GM18907 (cell line): ENCODE measurements around the gene NCK2.

Source experiments
- ATAC-seq: cut with Tn5 transposase; IDR thresholded peaks from one replicate; pipeline ENCODE4 v1.9.1; 2021; ENCODE audit warnings: mild to moderate bottlenecking, moderate library complexity; ENCODE audit not compliant: unreplicated experiment

The NCK2 gene

DNA sequence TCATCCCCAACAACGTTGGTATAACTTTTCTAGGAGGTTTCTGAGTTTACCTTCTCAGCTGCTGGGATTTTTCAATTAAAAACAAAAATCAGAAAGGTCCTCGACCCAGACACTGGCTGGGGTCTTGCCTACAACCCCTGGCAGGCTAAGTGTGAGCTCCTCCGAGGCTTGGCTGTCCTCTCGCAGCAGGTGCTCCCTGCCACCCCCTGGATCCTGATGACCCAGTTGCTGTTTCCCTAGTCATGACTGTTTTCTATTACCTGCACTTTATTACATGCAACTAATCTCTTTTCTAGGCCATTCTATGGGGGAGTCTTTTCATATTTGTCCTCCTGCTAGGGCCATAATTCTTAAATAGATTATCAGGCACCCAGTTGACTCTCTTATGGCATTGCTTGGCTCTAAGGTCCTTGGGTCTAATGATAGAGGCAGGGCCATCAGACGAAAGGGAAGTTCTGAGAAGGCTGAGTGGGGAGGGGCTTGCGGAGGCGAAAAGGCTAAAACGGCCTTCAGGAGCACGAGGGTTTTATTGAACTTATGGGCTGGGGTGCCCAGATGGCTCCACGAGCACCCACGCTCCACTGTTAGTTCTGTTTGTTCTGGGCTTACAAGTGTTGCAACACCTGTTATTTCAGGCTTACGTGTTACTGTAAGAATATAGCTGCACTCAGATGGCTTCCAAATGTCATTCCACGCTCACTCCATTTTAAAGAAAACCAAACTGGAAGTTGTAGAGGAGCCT lies 166.0 kb downstream of the NCK2 start:
- ATAC-seq = no peak

DNA sequence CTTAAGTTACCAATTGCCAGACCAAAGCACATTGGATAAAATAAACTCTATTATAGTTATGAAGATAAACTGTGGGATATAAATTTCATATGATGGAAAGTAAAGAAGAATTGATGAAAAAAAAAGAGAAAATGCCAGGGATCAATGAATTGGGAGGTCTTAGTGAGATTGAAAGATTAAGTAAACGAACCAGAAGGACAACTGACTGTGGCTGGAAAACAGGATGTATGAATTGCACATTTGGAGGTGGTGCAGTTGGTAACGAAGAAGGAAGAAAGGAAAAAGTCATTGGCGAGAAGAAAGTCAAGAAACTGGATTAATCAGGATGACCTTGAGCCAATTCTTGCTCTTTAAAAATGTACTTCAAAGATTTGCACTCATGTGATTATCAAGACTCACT lies 166.7 kb downstream of the NCK2 start:
- no peak for ATAC-seq

DNA sequence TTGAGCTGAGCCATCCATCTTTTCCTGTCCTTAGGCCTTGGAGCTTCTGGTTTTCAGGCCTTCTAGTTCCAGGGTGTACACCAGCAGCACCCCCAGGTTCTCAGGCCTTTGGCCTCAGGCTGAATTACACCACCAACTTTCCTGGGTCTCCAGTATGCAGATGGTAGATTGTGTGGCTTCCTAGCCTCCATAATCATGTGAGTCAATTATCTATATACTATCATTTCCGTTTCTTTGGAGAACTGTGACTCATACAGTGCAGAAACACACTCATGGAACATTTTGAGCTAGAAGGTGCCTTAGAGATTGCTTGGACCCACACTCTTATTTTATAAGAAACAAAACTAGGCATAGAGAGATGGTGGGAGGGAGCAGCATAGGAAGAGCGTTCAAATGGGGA lies 167.4 kb downstream of the NCK2 start:
- ATAC-seq = no peak

DNA sequence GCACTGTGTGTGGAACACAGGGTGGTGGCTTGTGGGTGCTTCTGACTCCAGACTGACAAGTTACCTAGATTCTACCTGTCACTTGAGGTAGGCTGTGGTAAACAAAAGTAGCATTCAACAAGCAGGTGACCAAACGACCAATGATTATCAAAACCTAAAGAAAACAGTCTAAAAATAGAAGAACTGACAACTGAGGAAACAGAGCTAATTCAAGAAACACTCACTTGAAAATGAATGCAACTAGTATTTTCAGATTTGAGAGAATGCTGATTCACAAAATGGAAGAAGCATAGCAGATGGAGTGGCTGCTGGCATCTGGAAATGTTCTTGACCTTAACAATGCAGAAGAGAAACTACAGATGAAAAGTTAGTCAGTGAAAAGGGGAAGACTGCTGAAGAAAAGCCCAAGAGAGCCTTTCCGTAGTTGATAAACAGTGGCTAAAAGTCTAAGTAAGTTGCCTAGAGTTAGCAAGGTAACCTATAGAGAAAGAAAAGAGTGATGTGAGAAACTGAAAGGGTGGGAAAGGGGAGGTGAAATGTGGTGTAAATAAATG lies 170.4 kb downstream of the NCK2 start:
- peak; percentile 61 for ATAC-seq

DNA sequence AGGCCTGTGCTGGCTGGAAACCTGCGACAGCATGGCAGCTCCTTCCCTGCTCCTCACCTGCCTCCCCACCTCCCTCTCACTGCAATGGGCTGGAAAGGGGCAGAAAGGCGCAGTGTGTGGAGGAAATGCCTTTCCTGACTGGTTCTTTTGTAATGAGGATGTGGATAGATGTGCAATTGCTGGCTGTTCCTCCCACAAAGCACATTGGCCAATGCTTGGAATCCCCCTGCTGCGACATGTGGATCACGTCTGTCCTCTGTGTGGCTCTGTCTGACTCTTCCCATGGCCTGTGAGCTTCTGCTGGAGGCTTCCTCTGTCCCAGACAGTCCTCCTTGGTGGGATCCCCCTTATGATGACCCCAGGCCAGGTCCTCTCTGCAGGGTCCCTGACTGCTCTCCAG lies 172.5 kb downstream of the NCK2 start:
- ATAC-seq = no peak

DNA sequence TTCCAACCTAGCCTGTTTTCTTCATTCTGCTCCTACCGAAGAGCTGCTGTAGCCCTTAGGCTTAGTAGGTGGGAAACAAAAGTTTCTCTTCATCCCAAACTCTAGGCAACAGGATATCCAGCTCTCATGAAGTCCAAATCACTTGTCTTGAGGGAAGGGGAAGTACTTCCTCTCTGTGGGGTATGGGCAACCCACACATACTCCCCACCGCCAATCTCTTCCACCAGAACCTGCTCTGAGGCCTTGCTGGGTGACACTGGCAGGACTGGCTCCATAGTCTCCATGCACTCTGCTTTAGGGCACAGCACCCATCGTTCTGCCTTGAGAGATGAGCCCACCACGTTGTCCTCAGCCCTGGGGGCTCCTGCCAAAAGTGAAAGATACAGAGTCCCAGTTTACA lies 173.0 kb downstream of the NCK2 start:
- no peak for ATAC-seq

DNA sequence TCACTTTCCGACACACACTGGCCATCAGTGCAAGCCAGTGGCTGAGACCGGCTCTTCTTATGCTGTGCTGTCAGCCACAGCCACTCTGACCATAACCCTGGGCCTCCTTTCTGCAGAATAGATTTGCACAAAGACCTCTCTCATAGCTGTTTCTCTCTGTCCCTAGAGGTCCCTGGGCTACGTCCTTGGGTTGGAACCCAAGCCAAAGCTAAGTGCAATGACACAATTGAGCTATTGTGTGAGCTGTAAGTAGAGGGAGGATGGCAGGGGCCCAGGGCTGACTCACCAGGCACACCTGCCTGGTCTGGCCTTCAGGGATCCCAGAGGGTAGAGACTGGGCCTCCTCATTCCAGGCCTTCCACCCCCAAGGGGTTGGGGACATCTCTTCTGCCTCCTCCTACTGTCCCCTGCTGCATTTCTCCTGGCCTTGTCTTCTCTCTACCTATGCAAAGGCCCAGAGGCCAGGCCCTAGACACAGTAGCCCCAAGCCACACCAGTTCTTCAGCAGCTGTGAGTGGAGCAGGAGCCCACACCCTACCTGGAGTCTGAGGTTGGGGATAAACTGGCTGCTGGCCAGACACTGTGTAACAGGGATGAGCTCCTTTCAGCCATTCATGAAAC lies 174.6 kb downstream of the NCK2 start:
- no peak for ATAC-seq

DNA sequence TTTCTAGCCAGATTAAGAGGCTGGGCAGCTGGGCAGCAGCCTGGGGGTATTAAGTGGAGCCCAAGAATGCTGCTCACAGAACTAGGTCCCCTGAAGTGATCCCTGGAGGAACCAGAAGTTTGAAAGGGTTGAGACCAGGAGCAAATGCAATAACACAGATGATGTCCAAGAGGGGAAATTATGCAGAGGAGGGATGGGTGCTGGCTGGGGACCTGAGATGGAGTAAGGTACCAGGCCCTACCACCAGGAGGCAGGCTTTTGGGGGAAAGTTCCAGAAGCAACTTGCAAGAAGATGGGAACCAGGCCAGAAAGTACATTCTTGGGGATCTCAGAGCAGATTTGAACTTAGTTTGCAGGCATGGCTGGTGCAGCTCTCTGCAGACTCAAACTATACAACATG lies 175.1 kb downstream of the NCK2 start:
- no peak for ATAC-seq

DNA sequence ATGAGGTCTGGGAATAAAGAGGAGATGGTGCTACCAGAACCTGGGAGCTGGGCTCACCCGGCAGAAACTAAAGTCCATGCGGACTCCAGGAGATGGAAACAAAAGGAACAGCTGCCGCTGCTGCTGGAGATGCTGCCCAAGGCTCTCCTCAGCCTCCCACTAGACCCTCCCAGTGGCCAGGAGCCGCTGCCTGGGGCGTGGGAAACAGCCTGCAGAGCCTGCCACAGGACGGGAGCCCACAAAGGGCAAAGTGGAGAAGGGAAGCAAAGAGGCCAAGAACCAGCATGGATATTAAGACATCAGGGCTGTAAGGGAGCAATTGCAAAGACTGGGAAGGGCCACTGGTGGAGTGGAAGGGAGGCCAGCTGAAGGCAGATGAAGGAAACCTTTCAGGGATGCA lies 179.6 kb downstream of the NCK2 start:
- ATAC-seq = no peak

DNA sequence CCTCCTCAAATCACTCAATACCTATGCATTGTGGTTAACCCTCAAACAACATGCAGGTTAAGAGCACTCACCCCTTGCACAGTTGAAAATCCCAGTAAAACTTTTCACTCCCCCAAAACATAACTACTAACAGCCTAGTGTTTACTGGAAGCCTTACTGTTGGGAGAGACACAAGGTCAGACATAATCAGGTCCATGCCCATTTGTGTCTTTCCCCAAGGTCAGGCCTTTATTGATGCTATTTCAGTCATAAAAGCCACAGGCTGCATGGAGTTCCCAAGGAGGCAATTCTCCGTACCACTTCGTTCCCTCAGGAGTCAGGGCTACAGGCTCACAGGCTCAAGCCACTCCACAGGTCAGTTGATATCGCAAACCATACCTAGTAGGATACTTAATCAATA lies 180.2 kb downstream of the NCK2 start:
- ATAC-seq = no peak

DNA sequence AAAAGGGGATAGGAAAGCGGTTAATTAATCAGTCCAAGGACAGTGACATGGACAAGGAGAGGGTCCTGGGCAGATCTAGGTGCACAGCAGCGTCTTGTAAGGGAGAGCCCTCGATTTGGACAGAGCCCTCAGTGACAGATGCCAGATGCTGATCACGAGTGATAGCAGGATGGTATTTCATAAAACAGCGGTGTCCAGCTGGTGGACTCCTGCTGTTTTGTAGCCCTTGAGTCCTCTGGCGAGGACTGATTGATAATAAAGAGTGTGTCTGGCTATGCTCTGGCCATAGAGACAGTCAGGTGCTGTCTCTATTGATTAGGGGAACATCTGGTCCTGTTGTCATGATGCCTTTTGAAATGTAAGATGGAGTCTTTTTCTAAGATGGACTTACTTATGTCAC lies 180.7 kb downstream of the NCK2 start:
- ATAC-seq = no peak

DNA sequence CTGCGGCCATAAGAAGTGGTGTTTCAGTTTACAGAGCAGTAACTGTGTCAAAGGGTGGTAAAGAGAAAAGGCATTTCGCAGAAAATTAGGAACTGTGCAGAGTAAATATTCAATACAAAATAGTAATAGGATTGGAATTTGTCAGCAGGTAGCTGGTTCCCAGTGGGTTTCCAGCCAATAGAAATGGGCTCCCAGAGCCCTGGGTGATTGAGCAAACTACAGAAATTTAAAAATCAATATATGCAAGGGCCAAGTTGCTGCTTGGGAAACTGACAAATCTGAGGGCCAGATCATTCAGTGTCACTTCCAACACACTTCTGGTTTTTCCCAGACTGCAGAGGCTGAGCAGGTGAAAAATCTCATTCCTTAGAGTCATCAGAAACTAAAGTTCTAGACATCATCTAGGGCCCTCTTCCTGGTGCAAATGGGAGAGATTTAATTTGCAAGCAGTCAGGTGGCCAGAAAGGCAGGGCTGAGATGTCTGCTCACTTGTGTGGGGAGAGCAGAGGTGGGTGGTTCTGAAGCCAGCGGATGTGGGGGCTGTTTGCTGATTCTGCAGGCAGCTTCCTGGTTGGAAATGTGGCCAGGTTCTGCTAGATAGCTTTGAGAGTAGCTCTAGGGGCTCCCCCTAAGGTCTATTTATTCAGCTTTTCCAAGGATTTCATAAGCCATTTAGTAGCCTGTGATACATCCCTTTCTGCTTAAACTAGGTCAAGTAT lies 182.4 kb downstream of the NCK2 start:
- ATAC-seq = no peak

DNA sequence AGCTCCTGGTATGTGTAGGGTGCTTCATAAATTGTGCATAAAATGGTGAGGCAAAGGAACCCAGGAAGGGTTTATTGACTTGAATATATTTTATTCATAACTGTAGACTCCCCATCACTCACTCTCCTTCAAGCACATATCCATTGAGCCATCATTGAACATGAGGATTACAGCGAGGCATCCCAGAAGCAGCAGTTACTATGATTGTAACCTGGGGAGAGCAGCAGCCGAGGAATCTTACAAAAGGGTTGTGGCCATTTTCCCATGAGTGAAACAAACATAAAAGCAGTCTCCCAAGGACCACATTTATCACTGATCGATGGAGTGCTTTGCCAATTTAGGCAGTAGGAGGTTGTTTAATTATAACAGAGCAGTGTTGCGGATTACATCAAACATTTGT lies 183.4 kb downstream of the NCK2 start:
- no peak for ATAC-seq

DNA sequence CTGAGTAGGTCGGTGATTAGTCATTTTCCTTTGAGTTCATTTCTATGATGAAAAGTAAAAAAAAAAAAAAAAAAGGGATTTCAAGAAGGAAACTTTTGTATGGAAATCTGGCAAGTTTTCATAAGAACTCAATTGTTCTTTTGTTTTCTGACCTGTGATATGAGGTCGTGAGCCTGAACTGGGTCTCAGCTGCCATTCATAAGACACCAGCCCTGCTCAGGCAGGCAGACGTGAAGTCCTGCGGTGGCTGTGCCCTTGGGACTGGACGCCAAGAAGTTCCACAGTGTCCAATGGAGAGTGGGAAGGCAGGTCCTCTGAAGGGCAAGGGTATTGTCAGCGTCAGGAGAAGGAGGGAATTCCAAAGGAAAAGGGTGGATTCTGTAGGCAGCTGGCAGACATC lies 183.9 kb downstream of the NCK2 start:
- ATAC-seq = no peak

DNA sequence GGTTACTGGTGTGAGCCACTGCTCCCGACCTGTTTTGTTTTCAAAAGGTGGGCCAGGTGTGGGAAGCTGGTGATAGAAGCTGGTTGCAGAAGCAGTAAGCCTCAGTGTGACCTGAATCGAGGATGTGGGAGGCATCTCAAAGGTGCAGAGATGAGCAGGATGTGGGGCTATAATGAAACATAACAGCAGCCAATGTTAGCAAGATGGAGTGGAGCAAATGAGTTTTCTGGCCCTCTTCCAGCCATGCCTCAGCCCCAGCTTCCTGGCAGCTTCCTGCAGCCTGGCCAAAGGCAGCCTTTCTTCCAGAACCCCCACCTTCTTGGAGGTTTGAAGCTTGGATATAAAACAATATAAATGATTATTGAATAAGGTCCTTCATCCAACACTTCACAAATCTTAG lies 184.8 kb downstream of the NCK2 start:
- ATAC-seq = no peak

DNA sequence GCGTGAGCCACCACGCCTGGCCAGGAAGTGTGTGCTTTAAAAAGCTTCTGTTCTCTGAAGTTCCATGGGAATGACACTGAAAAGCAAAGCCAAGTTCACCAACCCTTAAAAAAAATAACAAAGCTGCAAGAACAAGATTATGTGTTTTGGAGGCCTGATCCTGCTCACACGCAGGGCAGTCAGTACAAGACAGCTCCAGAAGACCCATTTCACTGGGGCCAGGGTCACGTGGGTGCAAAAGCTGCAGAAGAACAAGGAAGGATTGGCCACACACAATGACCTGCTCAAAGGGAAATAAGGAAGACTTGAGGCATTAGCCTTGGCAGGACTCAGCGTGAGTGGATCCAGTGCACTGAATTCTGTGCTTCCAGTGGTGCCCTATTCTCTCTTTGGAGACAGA lies 187.9 kb downstream of the NCK2 start:
- no peak for ATAC-seq

DNA sequence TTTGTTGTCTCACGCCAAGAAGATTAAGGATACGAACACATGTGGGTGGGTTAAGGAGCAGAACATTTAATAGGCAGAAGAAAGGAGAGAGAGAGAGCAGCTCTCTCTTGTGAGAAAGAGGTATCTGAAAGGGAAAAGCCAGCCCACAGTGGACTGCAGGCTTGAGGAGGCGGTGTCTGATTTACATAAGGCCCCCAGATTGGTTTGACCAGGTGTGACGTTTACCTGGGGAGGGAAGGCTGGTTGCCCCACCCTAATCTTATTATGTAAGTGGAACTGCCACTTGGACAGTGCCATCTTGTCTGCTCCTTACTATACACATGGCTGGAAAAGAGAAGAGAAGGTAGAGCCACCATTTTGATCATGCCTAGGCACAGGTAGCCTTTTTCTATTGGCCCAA lies 189.2 kb downstream of the NCK2 start:
- ATAC-seq = no peak

DNA sequence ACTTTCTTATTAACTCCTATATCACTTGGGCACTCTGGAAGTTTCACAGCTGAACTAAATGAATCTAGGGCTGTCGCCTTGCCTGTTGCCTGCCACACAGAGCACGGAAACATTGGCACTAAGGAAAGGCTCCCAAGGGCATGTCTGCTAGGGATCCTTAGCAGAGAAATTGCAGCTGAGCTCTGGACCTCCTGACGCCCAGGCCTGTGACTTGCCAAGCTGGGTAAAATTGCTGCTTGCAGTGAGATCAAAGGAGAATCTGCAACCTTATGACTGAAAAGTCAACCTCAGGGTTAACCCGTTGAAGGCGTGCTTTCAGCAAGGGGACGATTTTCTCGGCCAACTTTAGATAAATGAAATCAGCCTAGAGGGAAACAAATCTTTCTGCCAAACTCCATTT lies 189.8 kb downstream of the NCK2 start:
- ATAC-seq = no peak

DNA sequence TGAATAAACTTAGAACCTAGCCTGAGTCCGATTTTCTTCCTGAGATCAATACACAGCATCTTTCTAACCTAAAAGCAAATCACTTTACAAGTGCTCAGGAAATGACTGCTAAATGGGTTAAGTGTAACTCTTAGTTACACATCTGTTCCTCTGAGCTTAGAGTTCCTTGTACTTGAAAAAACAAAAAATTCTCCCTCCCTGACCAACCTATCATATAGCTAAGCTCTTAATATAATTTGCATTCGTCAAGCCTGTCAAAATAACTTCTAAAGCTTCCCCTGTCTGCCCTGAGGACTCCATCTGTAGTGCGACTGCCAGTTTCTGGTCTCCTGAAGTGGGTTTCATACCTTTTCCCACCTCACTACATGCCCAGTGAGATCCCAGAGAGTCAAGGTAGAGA lies 190.4 kb downstream of the NCK2 start:
- no peak for ATAC-seq

DNA sequence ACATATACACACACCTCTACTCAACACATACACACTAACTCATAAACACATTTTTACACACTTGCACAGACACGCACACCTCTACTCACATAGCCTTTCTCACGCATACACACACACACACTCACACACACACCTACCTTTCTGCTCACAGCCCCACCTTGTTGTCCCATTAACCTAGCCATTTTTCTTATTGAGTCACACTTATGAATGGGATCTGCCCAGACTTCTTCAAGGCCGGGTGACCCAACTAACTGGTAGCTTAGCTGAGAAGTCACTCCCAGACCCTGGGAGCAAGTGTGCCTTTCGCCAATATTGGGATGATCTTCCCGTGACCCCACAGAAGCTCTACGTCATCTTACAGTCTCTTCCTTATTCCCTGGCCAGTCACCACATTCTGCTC lies 192.2 kb downstream of the NCK2 start:
- no peak for ATAC-seq

DNA sequence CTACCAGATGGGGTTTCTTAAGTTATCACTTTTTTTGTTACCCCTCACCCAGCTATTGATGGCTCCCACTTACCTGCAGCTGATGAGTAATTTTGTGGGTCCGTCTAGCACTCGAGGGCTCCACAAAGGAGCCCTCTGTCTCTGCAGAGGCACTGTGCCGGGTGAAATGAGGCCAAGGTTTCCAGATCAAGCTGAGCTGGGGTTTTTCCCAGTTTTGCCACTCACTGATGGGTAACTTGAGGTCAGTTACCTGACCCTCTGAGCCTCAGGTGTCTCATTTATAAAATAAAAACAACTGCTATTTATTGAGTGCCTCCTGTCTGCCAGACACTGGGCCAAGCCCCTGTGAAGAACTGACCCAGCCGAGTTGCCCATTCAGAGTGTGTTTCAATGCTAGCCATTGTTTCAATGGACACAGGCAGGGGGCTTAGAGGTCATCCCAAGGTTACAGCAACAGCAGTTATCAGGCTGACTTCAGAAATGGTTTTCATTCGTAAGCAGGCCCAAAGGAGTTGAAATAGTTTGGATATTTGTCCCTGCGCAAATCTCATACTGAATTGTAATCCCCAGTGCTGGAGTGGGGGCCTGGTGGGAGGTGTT lies 192.9 kb downstream of the NCK2 start:
- no peak for ATAC-seq
